Sigmoid colon (tissue), 7 donors: ENCODE data around the gene MON2. TPM values are rescaled to one million over a fixed set of nuclear protein-coding genes. Genes with fewer than 3 reads are reported as not detected.

Experiments
- DNase-seq: peaks from one replicate; pipeline ENCODE4 v3.0.0-alpha.2; 2019
- H3K27ac ChIP-seq, 4 donors: fragments of 200-600 bp; sonication (generic); one replicate each; pipeline ENCODE4 v1.5.1; 2016 to 2019; ENCODE audit warnings: mild to moderate bottlenecking in 1 of 4
- H3K27me3 ChIP-seq, 3 donors: fragments of 200-600 bp; sonication (generic); one replicate each; pipeline ENCODE4 v1.5.1; 2019; ENCODE audit warnings: mild to moderate bottlenecking in 1 of 3
- H3K36me3 ChIP-seq, 4 donors: fragments of 200-600 bp; sonication (generic); one replicate each; pipeline ENCODE4 v1.5.1; 2016 to 2019
- H3K4me1 ChIP-seq, 4 donors: fragments of 200-600 bp; sonication (generic); one replicate each; pipeline ENCODE4 v1.5.1; 2017 to 2019
- H3K4me3 ChIP-seq, 4 donors: fragments of 200-600 bp; sonication (generic); one replicate each; pipeline ENCODE4 v1.5.1; 2017 to 2019; ENCODE audit warnings: mild to moderate bottlenecking in 2 of 4, moderate library complexity in 1 of 4
- H3K9me3 ChIP-seq, 4 donors: fragments of 200-600 bp in 3 of 4; sonication (generic) in 3 of 4; one replicate each; pipeline versions ENCODE4 v1.5.1 to v1.6.1; 2013 to 2019
- CTCF ChIP-seq, 4 experiments: fragments of 450-650 bp in 3 of 4; fragments of 200-600 bp in 1 of 4; IDR thresholded peaks; one replicate each; pipeline ENCODE4 v1.5.1; 2016 to 2019; ENCODE audit warnings: antibody characterized with exemption in 4 of 4, mild to moderate bottlenecking in 3 of 4, moderate library complexity in 2 of 4
- EP300 ChIP-seq, 4 donors: sonication (generic); formaldehyde crosslinking; IDR thresholded peaks; one replicate each; pipeline ENCODE4 v1.6.1; 2017; ENCODE audit warnings: antibody characterized with exemption in 4 of 4
- POLR2A ChIP-seq, 2 donors: fragments of 450-650 bp; IDR thresholded peaks; one replicate each; pipeline ENCODE4 v1.6.1; 2016; ENCODE audit warnings: antibody characterized with exemption in 2 of 2, mild to moderate bottlenecking in 2 of 2, moderate library complexity in 2 of 2
- POLR2AphosphoS5 ChIP-seq, 4 donors: sonication (generic); formaldehyde crosslinking; IDR thresholded peaks; one replicate each; pipeline ENCODE4 v1.6.1; 2017; ENCODE audit warnings: antibody characterized with exemption in 4 of 4
- WGBS, 2 donors: extraction: QIAGEN DNeasy Blood & Tissue Kit; methylation state at CpG; one replicate each; pipeline ENCODE4 v1.1.7; 2013; 5-methylcytosine and 5-hydroxymethylcytosine counted together
- intact Hi-C: fragments of 100-400 bp; cut with DNase I; formaldehyde crosslinking; loops from one replicate; pipeline ENCODE4 v1.15.1; 2023
- polyA plus RNA-seq, 3 donors: library from polyadenylated mRNA; stranded (reverse); fragments of 200-250 nt; gene quantifications; one replicate each; pipeline ENCODE4 v1.2.3, GENCODE V29; 2013
- total RNA-seq, 4 donors: library from RNA; depleted of rRNA; stranded (reverse); fragments of >200 nt; gene quantifications; one replicate each; pipeline ENCODE4 v1.1.0, GENCODE V29; 2016
- donor health status: healthy with polysubstance abuse.
- donor health status: Bipolar disorder and iron deficiency.
- donor health status: healthy.

MON2 gene
- total and polyA plus RNA-seq, 7 donors: 4.6 to 92.0 (median 57.1) TPM

DNA sequence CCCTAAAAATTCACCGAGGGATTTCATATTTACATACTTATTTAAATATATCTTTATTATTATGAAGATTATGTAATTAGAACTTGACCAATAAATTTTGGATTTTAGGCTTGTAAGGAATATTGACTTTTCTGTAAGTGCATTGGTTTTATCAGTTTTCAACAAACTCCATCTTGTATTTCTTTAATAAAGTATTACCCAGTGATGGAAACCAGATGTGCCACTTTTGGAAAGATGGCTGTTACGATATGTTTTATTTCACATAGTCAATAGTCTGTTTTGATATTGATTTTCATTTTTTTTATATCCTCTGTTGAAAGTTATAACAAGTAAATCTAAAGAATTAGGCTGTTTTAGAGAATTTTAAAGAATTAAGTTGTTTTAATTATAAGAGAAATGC is 1.8 kb downstream of the MON2 start:
- TF ChIP-seq EP300 (IDR thresholded peaks at IDR 0.05): no peak
- intact Hi-C loops: no loop called here
- H3K27me3 ChIP-seq: no peaks in the 10 kb centered on the region

DNA sequence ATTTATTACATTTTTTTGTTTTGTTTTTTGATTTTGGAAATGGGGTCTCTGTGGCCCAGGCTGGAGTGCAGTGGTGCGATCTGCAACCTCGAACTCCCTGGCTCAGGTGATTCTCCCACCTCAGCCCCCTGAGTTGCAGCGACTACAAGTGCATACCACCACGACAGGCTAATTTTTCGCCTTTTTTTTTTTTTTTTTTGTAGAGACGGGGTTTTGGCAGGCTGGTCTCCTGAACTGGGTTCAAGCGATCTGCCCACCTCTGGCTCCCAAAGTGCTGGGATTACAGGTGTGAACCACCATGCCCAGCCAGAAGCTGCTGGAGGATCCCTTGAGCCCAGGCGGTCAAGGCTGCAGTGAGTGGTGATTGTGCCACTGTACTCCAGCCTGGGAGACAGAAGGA is 2.3 kb downstream of the MON2 start:
- TF ChIP-seq POLR2AphosphoS5 (IDR thresholded peaks at IDR 0.05): no peak
- no peak for TF ChIP-seq EP300 (IDR thresholded peaks at IDR 0.05)
- TF ChIP-seq CTCF (IDR thresholded peaks at IDR 0.05): no peak
- no peak for TF ChIP-seq POLR2A (IDR thresholded peaks at IDR 0.05)
- no peak overlapping the region for H3K27ac ChIP-seq
- no peaks in the 10 kb centered on the region for H3K36me3 ChIP-seq
- no peak for DNase-seq
- 93 to 96% methylated on average over 8 of the region's 8 CpGs for WGBS, 2 donors
- peak overlapping the region in 1 of 4 donors; percentile 91 for H3K4me3 ChIP-seq
- peaks cover 0 to 47% (median 24%) of the 10 kb centered on the region in 4 donors for H3K4me1 ChIP-seq
- H3K27me3 ChIP-seq: no peaks in the 10 kb centered on the region
- intact Hi-C loops: no loop called here
- no peaks in the 10 kb centered on the region for H3K9me3 ChIP-seq

More for the DNA sequence above, 1.8 kb downstream of the MON2 start:
- no peak overlapping the region for H3K27ac ChIP-seq
- H3K4me1 ChIP-seq: peaks cover 0 to 47% (median 24%) of the 10 kb centered on the region in 4 donors
- H3K4me3 ChIP-seq: peak overlapping the region in 3 of 4 donors; percentile 62 to 95 (median 91)
- no peak for DNase-seq
- H3K9me3 ChIP-seq: peaks cover 0 to 3% (median under 1%) of the 10 kb centered on the region in 4 donors
- WGBS, 2 donors: 42 to 68% methylated on average over 2 of the region's 2 CpGs
- no peaks in the 10 kb centered on the region for H3K36me3 ChIP-seq

GRCh38 chr12:62469704-62470103 is 3.1 kb downstream of the MON2 start:
- no peaks in the 10 kb centered on the region for H3K9me3 ChIP-seq
- TF ChIP-seq POLR2A (IDR thresholded peaks at IDR 0.05) (no peak), EP300 (IDR thresholded peaks at IDR 0.05) (no peak), CTCF (IDR thresholded peaks at IDR 0.05) (no peak), POLR2AphosphoS5 (IDR thresholded peaks at IDR 0.05) (no peak)
- H3K27ac ChIP-seq: no peak overlapping the region
- H3K27me3 ChIP-seq: no peaks in the 10 kb centered on the region
- intact Hi-C loops: no loop called here
- no peak overlapping the region for H3K4me3 ChIP-seq
- H3K4me1 ChIP-seq: peaks cover 0 to 47% (median 24%) of the 10 kb centered on the region in 4 donors
- DNase-seq: no peak
- WGBS, 2 donors: 96 to 98% methylated on average over 2 of the region's 2 CpGs
- no peaks in the 10 kb centered on the region for H3K36me3 ChIP-seq

DNA sequence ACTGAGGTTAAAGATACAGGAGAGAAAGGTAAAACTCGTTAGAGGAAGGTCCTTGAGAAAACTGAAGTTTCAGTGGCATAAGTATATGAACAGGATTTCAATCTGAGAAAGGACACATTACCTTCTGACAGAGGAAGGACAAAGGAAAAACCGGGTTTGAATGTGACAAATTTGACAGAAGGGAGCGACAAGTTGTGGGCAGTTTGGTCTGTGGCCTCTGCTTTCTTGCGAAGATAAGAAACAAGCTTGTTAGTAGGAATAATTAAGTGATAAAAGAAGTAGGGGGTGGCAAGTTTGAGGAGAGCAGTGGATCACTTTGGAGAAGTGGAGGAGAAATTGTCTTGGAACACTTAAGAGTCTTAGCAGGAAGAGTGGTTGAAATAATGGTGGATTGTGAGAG is 5.1 kb downstream of the MON2 start:
- Histone ChIP-seq H3K27me3 (no peaks in the 10 kb centered on the region), H3K4me3 (no peak overlapping the region), H3K4me1 (peaks cover 0 to 41% (median 24%) of the 10 kb centered on the region in 4 donors), H3K36me3 (no peaks in the 10 kb centered on the region), H3K9me3 (no peaks in the 10 kb centered on the region), H3K27ac (no peak overlapping the region)
- DNase-seq: no peak
- WGBS, 2 donors: 85 to 89% methylated on average over 4 of the region's 4 CpGs
- intact Hi-C loops: no loop called here
- TF ChIP-seq POLR2AphosphoS5 (IDR thresholded peaks at IDR 0.05): no peak
- TF ChIP-seq CTCF (IDR thresholded peaks at IDR 0.05): no peak
- TF ChIP-seq POLR2A (IDR thresholded peaks at IDR 0.05): no peak

DNA sequence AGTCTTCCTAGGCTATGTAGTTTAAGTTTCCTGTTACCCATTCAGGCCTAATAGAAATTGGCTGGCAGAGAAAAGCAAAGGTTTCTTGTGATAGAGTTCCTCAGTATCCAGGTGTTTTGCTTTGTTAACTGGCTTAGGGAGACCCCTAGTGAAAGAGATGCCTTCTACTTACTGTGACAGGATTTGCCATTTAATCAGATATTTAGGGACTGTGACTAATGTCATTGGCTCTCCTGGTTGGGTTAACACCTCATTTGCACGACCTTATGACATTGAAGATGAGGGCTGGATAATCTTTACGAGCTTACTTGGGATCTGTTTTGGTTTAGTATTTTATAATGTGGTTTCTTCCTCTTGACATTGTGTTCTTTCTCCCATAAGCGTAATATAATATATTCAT is 5.8 kb downstream of the MON2 start:
- H3K36me3 ChIP-seq: peaks cover 0 to 2% (median 0%) of the 10 kb centered on the region in 4 donors
- intact Hi-C loops: no loop called here
- DNase-seq: no peak
- peaks cover 0 to 41% (median 23%) of the 10 kb centered on the region in 4 donors for H3K4me1 ChIP-seq
- H3K4me3 ChIP-seq: no peak overlapping the region
- no peak for TF ChIP-seq POLR2A (IDR thresholded peaks at IDR 0.05)
- no peak for TF ChIP-seq POLR2AphosphoS5 (IDR thresholded peaks at IDR 0.05)
- TF ChIP-seq EP300 (IDR thresholded peaks at IDR 0.05): no peak
- no peak for TF ChIP-seq CTCF (IDR thresholded peaks at IDR 0.05)
- no peak overlapping the region for H3K27ac ChIP-seq
- WGBS, 2 donors: 33 to 65% methylated on average over 3 of the region's 3 CpGs
- no peaks in the 10 kb centered on the region for H3K27me3 ChIP-seq
- H3K9me3 ChIP-seq: no peaks in the 10 kb centered on the region
